Retina (tissue), 1 donor: ENCODE measurements around the gene PAH.
A peak's percentile ranks its signal among the peaks of the same experiment; 100 is the strongest.

Source experiments
- DNase-seq: peaks from one replicate; pipeline ENCODE4 v3.0.0-alpha.2; 2016

Gene PAH

DNA sequence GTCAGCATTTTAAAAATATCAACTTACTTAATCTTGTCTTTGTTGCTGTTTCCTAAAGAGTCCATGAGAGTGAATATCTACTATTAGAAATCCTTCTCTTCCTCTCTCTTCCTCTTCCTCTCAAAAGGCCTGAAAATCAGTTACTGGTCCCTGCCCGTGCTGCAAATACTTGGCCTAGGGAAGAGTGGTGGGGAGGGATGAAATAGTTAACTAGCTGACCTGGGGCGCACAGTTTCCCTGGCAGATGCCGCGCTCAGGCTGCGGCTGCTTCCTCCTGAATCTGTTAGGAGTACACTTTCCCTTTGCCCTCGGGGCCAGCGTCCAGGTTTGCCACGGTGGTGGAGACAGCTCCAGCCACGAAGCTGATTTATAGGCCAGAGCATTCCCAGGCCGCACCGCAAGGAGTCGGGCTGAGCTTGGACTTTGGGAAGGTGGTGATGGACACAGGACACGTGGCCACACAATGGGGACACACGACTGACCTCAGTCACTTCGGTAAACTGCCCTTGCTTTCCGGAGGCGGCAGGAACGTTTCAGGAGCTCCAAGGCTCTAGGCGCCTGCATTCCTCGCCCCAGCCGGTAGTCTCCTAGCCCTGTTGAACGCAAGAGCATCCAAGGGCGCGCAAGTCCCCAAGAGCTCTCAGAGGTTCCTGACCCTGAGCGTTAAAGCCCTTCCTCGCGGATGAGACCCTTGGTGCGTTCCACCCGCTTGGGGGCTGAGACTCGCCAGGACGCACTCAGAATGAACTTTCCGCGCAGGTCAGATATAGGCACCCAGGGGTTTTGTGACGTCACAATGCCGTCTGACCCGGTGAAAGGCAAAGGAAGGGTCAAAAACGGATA is 33.3 kb upstream of the PAH start:
- DNase-seq, result peak; percentile 90

GRCh38 chr12:102948941-102949352 is 31.9 kb upstream of the PAH start:
- peak; percentile 89 for DNase-seq

DNA sequence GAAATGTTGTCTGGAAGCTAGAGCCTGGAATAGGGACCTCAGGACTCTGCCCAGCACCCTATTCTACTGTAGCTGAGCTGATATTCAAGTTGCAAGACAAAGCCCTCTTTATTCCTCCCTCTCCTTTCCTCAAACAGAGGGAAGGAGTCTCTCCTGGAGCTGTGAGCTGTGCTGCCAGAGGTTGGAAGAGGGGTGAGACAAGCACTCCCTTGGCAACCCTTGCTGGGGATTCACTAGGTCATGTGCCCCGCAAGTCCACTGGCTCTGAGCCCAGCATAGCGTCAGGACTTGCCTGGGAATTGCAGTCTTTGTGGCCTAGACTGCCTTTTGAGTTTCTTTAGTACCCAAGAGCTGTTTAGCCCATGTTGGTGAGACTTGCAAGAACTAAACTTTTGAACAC is 29.0 kb upstream of the PAH start:
- no peak for DNase-seq

- DNase-seq, result no peak
Observed at GRCh38 chr12:102939670-102940222, 22.7 kb upstream of the PAH start.

- no peak for DNase-seq
Observed at GRCh38 chr12:102939059-102939458, 22.0 kb upstream of the PAH start.

GRCh38 chr12:102933168-102933567 is 16.1 kb upstream of the PAH start:
- no peak for DNase-seq

DNA sequence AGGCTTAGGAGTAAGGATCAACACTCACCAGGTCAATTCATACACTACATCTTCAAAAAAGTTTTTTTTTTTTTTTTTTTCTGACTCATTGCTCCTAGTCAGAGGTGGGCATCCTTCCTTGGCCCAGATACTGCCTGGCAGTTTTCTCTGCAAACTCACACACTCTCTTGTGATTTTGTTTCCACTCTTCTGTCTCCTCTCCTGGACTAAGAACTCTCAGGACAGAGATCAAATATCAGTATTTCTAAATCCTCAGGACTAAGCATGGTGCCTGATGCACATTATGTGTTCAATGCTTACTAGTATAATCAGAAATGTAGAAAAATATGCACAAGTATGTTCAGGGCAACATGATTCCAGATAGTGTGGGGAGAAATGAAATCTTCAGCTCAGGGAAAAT is 10.2 kb upstream of the PAH start:
- DNase-seq, result no peak

DNA sequence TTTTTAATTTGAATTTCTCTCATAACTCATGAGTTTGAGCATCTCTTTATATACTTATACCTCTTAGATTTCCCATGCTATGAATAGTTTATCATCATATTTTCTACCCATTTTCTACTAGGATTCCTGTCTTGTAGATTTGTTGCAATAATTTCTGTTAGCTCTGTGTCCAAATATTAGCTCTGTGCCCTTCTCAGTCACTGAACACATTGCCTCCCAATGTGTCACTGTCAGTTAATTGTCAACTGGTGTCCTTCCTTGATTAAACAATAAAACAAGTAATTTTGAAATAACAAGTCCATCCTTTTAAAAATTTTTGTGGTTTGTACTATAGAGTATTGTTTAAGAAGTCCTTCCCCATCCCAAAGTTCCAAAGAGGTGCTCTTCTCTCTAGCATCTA is 4.2 kb upstream of the PAH start:
- DNase-seq, result no peak

DNA sequence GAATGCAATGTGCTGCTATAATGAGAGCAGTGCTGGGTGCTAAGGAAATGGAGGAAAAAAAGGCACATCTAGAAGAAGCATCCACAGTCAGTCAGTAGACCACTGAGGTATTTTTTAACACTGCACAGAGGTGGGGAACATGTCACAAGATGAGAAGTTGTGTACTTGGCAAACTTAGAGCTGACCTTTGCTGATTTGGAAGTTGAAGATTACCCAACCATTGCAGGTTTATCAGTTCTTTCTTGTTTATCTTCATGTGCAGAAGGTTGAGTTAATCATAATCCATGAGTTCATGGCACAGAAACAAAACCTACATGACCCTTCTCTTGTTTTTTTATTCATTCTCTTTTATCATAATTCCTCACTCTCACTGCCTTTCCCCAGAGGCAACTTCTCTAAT is 3.2 kb upstream of the PAH start:
- DNase-seq, result no peak

DNA sequence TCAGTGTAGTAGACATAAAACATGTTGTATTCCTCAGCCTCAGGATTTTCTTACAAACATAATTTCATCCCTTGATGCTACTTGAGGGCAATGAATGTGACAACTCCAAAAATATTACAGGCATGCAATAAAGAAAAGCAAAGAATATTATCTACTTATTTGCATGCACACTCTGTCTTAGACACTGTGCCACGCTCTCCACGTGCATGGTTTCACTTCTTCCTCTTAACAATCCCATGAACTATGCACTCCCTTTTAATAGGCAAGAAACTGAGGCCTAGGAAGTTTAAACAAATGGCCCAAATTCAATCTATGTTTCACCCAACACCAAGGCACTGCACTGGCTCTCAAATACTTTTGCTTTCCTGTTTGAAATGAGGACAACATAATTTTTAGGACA is 1.8 kb upstream of the PAH start:
- DNase-seq, result no peak

GRCh38 chr12:102916252-102917025 is 605 bp downstream of the PAH start:
- no peak for DNase-seq

GRCh38 chr12:102913453-102914226 is 3.4 kb downstream of the PAH start:
- DNase-seq, result no peak

DNA sequence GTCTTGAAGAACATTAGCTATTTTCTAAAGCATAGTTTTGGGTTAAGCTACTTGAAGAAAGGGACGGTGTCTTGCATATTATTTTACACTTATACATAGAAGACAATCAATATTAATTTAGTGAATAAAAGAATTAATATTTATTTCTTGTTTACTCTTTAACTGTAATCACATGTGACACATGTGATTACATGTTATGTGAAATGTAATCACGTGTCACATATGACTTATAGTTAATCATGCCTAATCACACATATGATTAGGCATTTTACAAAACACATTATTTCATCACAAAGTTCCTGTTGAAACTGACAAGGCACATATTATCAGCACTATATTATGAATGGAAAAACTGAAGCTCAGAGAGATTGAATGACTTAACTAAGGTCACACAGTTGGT is 4.8 kb downstream of the PAH start:
- DNase-seq, result no peak

GRCh38 chr12:102911320-102911719 is 5.7 kb downstream of the PAH start:
- DNase-seq, result no peak

GRCh38 chr12:102910792-102911191 is 6.3 kb downstream of the PAH start:
- no peak for DNase-seq

- no peak for DNase-seq
Observed at GRCh38 chr12:102910137-102910536, 6.9 kb downstream of the PAH start.

GRCh38 chr12:102907918-102908317 is 9.1 kb downstream of the PAH start:
- DNase-seq, result no peak

DNA sequence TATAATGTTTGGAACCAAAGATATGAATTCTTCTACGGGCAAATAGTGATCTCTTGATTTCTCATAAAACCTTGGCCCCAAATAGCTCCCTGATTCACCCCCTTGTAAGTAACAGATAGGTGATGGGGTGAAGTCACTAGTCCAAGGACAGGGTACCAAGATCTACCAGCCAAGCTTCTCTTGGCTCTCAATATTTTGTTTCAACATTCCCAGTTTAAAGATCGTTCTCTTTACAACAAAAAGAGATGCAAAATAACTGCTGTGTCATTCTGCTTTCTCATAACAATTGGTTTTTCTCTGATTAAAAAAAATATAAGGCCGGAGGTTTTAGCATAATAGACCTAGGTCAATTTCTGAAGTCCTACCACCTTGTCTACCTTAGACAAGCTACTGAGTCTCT is 11.8 kb downstream of the PAH start:
- no peak for DNase-seq

- DNase-seq, result no peak
Observed at GRCh38 chr12:102903337-102904007, 13.6 kb downstream of the PAH start.

GRCh38 chr12:102902093-102902492 is 15.0 kb downstream of the PAH start:
- no peak for DNase-seq

GRCh38 chr12:102900389-102900788 is 16.7 kb downstream of the PAH start:
- DNase-seq, result no peak

- no peak for DNase-seq
Observed at GRCh38 chr12:102896067-102896466, 21.0 kb downstream of the PAH start.

GRCh38 chr12:102891756-102892155 is 25.3 kb downstream of the PAH start:
- peak; percentile 22 for DNase-seq
